HEK293 (cell line): Measurements from ENCODE around the gene PPP2R5E.

Experiments used
- CTCF ChIP-seq: fragments of 450-650 bp; formaldehyde crosslinking; IDR thresholded peaks from 2 replicates; pipeline ENCODE4 v1.5.1; 2016; ENCODE audit warnings: missing biosample characterization, missing genetic modification characterization
- PATZ1 ChIP-seq: fragments of 450-650 bp; formaldehyde crosslinking; IDR thresholded peaks from 2 replicates; pipeline ENCODE4 v1.5.1; 2016; ENCODE audit warnings: missing biosample characterization, missing genetic modification characterization
- TCF7L2 ChIP-seq: IDR thresholded peaks from 2 replicates; pipeline ENCODE4 v1.6.1; 2011; ENCODE audit warnings: low read depth, mild to moderate bottlenecking, inconsistent platforms, low read length, moderate library complexity, borderline replicate concordance
- YY1 ChIP-seq: fragments of 450-650 bp; formaldehyde crosslinking; IDR thresholded peaks from 2 replicates; pipeline ENCODE4 v1.5.1; 2018; ENCODE audit warnings: missing biosample characterization, missing genetic modification characterization
- ZBTB17 ChIP-seq: fragments of 450-650 bp; formaldehyde crosslinking; IDR thresholded peaks from 2 replicates; pipeline ENCODE4 v1.5.1; 2016; ENCODE audit warnings: missing biosample characterization, missing genetic modification characterization
- ZBTB21 ChIP-seq: fragments of 450-650 bp; formaldehyde crosslinking; IDR thresholded peaks from 2 replicates; pipeline ENCODE4 v1.5.1; 2017; ENCODE audit warnings: missing biosample characterization, missing genetic modification characterization
- ZNF202 ChIP-seq: fragments of 450-650 bp; formaldehyde crosslinking; IDR thresholded peaks from 2 replicates; pipeline ENCODE4 v1.5.1; 2016; ENCODE audit warnings: missing biosample characterization, missing genetic modification characterization, borderline replicate concordance
- ZNF530 ChIP-seq: fragments of 450-650 bp; formaldehyde crosslinking; IDR thresholded peaks from 2 replicates; pipeline ENCODE4 v1.5.1; 2016; ENCODE audit warnings: low read depth, missing biosample characterization, missing genetic modification characterization
- ZNF660 ChIP-seq: fragments of 450-650 bp; IDR thresholded peaks from 2 replicates; pipeline ENCODE4 v1.5.1; 2018; ENCODE audit warnings: missing biosample characterization, mild to moderate bottlenecking, missing genetic modification characterization
- ZSCAN30 ChIP-seq: fragments of 450-650 bp; IDR thresholded peaks from 2 replicates; pipeline ENCODE4 v1.5.1; 2018; ENCODE audit warnings: missing biosample characterization, mild to moderate bottlenecking, missing genetic modification characterization, moderate library complexity

- TF ChIP-seq ZSCAN30 (no peak), YY1 (tag by site-specific recombination) (no peak), CTCF (no peak), TCF7L2 (no peak), ZNF530 (no peak), PATZ1 (tag by site-specific recombination) (no peak), ZBTB21 (tag by site-specific recombination) (no peak), ZNF660 (no peak), ZNF202 (tag by site-specific recombination) (no peak), ZBTB17 (no peak)
These were observed 125.2 kb downstream of the PPP2R5E start for GRCh38 chr14:63418020-63418419.
